Erythroblast (primary cell): ENCODE results near the gene UBE2B.

Experiments used
- GATA1 ChIP-seq: IDR thresholded peaks from 2 replicates; pipeline ENCODE4 v1.6.1; 2011; ENCODE audit warnings: low read depth, mild to moderate bottlenecking, control low read depth, low read length, moderate library complexity
- POLR2A ChIP-seq: IDR thresholded peaks from 2 replicates; pipeline ENCODE4 v1.6.1; 2011; ENCODE audit warnings: mild to moderate bottlenecking, low read length

DNA sequence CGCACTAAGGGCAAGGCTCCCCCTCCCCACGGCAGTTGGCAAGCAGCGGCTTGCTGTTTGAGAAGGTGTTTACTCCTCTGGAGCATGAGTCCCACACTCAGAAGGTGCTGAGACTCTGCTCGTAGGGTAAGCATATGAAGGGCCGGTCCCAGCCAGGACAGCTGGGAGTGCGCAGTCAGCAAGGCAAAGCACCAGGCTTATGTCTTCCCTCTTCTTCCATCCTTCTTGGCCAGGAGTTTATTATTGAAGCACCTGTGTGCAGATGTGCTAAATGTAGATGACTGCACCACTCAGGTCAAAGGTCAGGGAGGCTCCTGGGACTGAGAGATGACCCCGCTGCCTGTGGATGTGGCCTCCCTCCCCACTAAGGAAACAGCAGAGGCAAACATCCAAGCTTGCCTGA is 67.4 kb downstream of the UBE2B start:
- TF ChIP-seq POLR2A, result no peak
- TF ChIP-seq GATA1, result no peak
